Mesendoderm (in vitro differentiated cells): Measurements from ENCODE around the gene DNAJC27.

Experiments
- DNase-seq: peaks from one replicate; pipeline ENCODE4 v3.0.0; 2013
- H2AK5ac ChIP-seq: 2 replicates; pipeline ENCODE4 v1.6.1; 2013; ENCODE audit warnings: low read length, inconsistent platforms
- H2BK120ac ChIP-seq: 2 replicates; pipeline ENCODE4 v1.6.1; 2013; ENCODE audit warnings: low read depth, mild to moderate bottlenecking, low read length, moderate library complexity, mixed read lengths
- H2BK15ac ChIP-seq: replicated peaks from 2 replicates; pipeline ENCODE4 v1.6.1; 2013; ENCODE audit warnings: low read depth, mild to moderate bottlenecking, moderate library complexity
- H2BK5ac ChIP-seq: 2 replicates; pipeline ENCODE4 v1.6.1; 2013; ENCODE audit warnings: low read length, inconsistent platforms
- H3K18ac ChIP-seq: 2 replicates; pipeline ENCODE4 v1.6.1; 2013; ENCODE audit warnings: mild to moderate bottlenecking, low read length, mixed read lengths
- H3K23ac ChIP-seq: one replicate; pipeline ENCODE4 v1.6.1; 2013; ENCODE audit warnings: low read length
- H3K27ac ChIP-seq: 2 replicates; pipeline ENCODE4 v1.5.1; 2013; ENCODE audit warnings: low read depth, mild to moderate bottlenecking, inconsistent platforms, low read length, moderate library complexity
- H3K27me3 ChIP-seq: 2 replicates; pipeline ENCODE4 v1.6.1; 2013; ENCODE audit warnings: low read length, control low read depth, mild to moderate bottlenecking, inconsistent platforms; ENCODE audit not compliant: insufficient read depth, poor library complexity
- H3K36me3 ChIP-seq: 2 replicates; pipeline ENCODE4 v1.6.1; 2013; ENCODE audit warnings: low read length, inconsistent platforms; ENCODE audit not compliant: control insufficient read depth, insufficient read depth
- H3K4ac ChIP-seq: one replicate; pipeline ENCODE4 v1.6.1; 2013; ENCODE audit warnings: low read depth, mild to moderate bottlenecking, low read length, moderate library complexity
- H3K4me1 ChIP-seq: 2 replicates; pipeline ENCODE4 v1.6.1; 2013; ENCODE audit warnings: low read depth, low read length, inconsistent platforms; ENCODE audit not compliant: control insufficient read depth
- H3K4me2 ChIP-seq: 2 replicates; pipeline ENCODE4 v1.6.1; 2013; ENCODE audit warnings: low read length
- H3K4me3 ChIP-seq: 2 replicates; pipeline ENCODE4 v1.5.1; 2013; ENCODE audit warnings: mild to moderate bottlenecking, low read length
- H3K56ac ChIP-seq: one replicate; pipeline ENCODE4 v1.6.1; 2013; ENCODE audit warnings: low read length
- H3K79me1 ChIP-seq: 2 replicates; pipeline ENCODE4 v1.6.1; 2013; ENCODE audit warnings: low read length, inconsistent platforms
- H3K79me2 ChIP-seq: 2 replicates; pipeline ENCODE4 v1.6.1; 2013; ENCODE audit warnings: mild to moderate bottlenecking, low read length; ENCODE audit not compliant: control insufficient read depth, insufficient read depth
- H3K9ac ChIP-seq: 2 replicates; pipeline ENCODE4 v1.6.1; 2013; ENCODE audit warnings: low read length, inconsistent platforms
- H4K5ac ChIP-seq: one replicate; pipeline ENCODE4 v1.6.1; 2013; ENCODE audit warnings: low read length
- H4K8ac ChIP-seq: one replicate; pipeline ENCODE4 v1.6.1; 2013; ENCODE audit warnings: low read depth, mild to moderate bottlenecking, control low read depth, low read length, moderate library complexity
- WGBS: extraction: QIAGEN DNeasy Blood & Tissue Kit; methylation state at CpG from one replicate; pipeline ENCODE4 v1.1.7; 2013; ENCODE audit warnings: low lambda C conversion rate, missing lambda C conversion rate; ENCODE audit not compliant: insufficient coverage; ENCODE audit errors: extremely low coverage; 5-methylcytosine and 5-hydroxymethylcytosine counted together

The DNAJC27 gene

DNA sequence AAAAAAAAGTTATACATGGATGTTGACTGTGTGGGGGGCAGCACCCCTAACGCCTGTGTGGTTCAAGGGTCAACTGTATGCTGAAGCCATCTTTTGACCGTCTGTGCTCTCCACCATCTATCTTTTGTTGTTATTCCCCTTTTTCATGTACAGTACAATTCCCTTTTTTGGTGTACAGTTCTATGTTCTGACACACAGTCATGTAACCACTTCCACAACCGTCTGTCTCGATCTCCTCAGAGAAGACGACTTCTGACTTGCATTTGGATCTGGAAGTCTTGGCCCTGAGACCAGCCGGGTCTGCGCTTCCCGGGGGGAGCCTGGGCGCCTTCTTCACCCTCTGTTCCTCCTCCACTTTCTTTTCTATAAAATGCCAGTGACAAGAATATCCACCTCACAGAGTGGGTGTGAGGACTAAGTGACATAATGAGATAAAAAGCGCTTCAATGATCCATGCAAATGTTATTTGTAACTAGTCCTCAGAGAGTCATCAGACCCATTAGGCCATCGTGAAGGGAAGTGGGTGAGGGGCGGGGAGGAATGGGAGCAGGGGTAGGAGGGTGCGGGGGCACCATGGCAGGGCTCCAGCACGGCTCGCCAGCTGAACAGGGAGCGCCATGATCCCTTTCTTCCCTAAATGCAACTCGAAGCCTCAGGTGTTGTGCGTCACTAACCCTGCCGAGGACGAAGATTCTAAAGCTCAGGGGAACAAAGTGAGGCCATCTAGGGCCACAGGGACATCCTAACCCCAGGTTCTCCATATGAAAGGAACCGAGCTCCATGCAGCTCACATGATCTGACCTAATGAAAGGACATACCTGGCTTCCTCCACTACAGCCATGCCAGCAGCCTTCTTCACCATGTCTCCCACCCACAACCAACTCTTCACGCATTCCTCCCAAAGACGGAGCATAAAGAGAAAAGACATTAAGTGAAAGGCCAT, 68.3 kb downstream of the DNAJC27 start:
- no CpG with 5 or more reads among the region's 23 CpGs for WGBS
- Histone ChIP-seq H3K4me1 (no peaks in the 10 kb centered on the region), H3K23ac (no peak overlapping the region), H3K36me3 (peaks cover 1% of the 10 kb centered on the region), H3K4me3 (no peak overlapping the region), H3K27me3 (no peaks in the 10 kb centered on the region), H3K79me1 (peaks cover 1% of the 10 kb centered on the region), H3K18ac (no peak overlapping the region), H2AK5ac (no peak overlapping the region), H3K79me2 (no peaks in the 10 kb centered on the region), H3K4ac (no peak overlapping the region), H3K27ac (no peak overlapping the region), H4K8ac (no peak overlapping the region), H2BK120ac (no peak overlapping the region), H4K5ac (no peak overlapping the region), H2BK15ac (no peak overlapping the region), H3K4me2 (no peak overlapping the region), H3K56ac (no peak overlapping the region), H3K9ac (no peak overlapping the region), H2BK5ac (no peak overlapping the region)
- DNase-seq = no peak

GRCh38 chr2:24899361-24899910, 72.3 kb downstream of the DNAJC27 start:
- H3K56ac ChIP-seq = no peak overlapping the region
- H3K4me2 ChIP-seq = no peak overlapping the region
- peaks cover 4% of the 10 kb centered on the region for H3K36me3 ChIP-seq
- no peak overlapping the region for H2BK120ac ChIP-seq
- no peak overlapping the region for H2AK5ac ChIP-seq
- no peak overlapping the region for H4K8ac ChIP-seq
- peaks cover 1% of the 10 kb centered on the region for H3K79me1 ChIP-seq
- no peak overlapping the region for H2BK15ac ChIP-seq
- WGBS = no CpG with 5 or more reads among the region's 7 CpGs
- no peak overlapping the region for H3K23ac ChIP-seq
- no peaks in the 10 kb centered on the region for H3K27me3 ChIP-seq
- H3K18ac ChIP-seq = no peak overlapping the region
- no peak overlapping the region for H3K4ac ChIP-seq
- no peak overlapping the region for H4K5ac ChIP-seq
- no peaks in the 10 kb centered on the region for H3K4me1 ChIP-seq
- no peak overlapping the region for H3K9ac ChIP-seq
- H3K79me2 ChIP-seq = no peaks in the 10 kb centered on the region
- H3K27ac ChIP-seq = no peak overlapping the region
- H3K4me3 ChIP-seq = no peak overlapping the region
- no peak for DNase-seq
- H2BK5ac ChIP-seq = no peak overlapping the region

- Histone ChIP-seq H3K23ac (no peak overlapping the region), H3K36me3 (peaks cover 4% of the 10 kb centered on the region), H3K4ac (no peak overlapping the region), H2AK5ac (no peak overlapping the region), H4K8ac (no peak overlapping the region), H3K9ac (no peak overlapping the region), H3K4me3 (no peak overlapping the region), H2BK5ac (no peak overlapping the region), H4K5ac (no peak overlapping the region), H3K79me1 (peaks cover 1% of the 10 kb centered on the region), H3K56ac (no peak overlapping the region), H3K4me2 (no peak overlapping the region), H3K79me2 (no peaks in the 10 kb centered on the region), H3K27ac (no peak overlapping the region), H2BK120ac (no peak overlapping the region), H3K27me3 (no peaks in the 10 kb centered on the region), H3K4me1 (no peaks in the 10 kb centered on the region), H3K18ac (no peak overlapping the region), H2BK15ac (no peak overlapping the region)
- no peak for DNase-seq
- no CpG with 5 or more reads among the region's 30 CpGs for WGBS
Observed at GRCh38 chr2:24898122-24899109, 73.3 kb downstream of the DNAJC27 start.

GRCh38 chr2:24894750-24895149, 77.0 kb downstream of the DNAJC27 start:
- WGBS = no CpG with 5 or more reads among the region's 3 CpGs
- Histone ChIP-seq H3K18ac (no peak overlapping the region), H2BK5ac (no peak overlapping the region), H3K27ac (no peak overlapping the region), H3K27me3 (no peaks in the 10 kb centered on the region), H4K5ac (no peak overlapping the region), H2AK5ac (no peak overlapping the region), H3K79me2 (no peaks in the 10 kb centered on the region), H4K8ac (no peak overlapping the region), H2BK120ac (no peak overlapping the region), H3K36me3 (peaks cover 2% of the 10 kb centered on the region), H3K9ac (no peak overlapping the region), H3K23ac (no peak overlapping the region), H3K4me3 (no peak overlapping the region), H3K79me1 (peaks cover 1% of the 10 kb centered on the region), H3K56ac (no peak overlapping the region), H3K4me1 (no peaks in the 10 kb centered on the region), H3K4me2 (no peak overlapping the region), H2BK15ac (no peak overlapping the region), H3K4ac (no peak overlapping the region)
- DNase-seq = no peak

- no peaks in the 10 kb centered on the region for H3K27me3 ChIP-seq
- no peak overlapping the region for H3K4me2 ChIP-seq
- no peak overlapping the region for H2BK120ac ChIP-seq
- WGBS = no CpG with 5 or more reads among the region's 3 CpGs
- no peak overlapping the region for H2BK15ac ChIP-seq
- no peaks in the 10 kb centered on the region for H3K79me2 ChIP-seq
- no peak for DNase-seq
- H3K27ac ChIP-seq = no peak overlapping the region
- no peak overlapping the region for H3K4me3 ChIP-seq
- no peak overlapping the region for H4K8ac ChIP-seq
- H3K9ac ChIP-seq = no peak overlapping the region
- H3K79me1 ChIP-seq = peaks cover 1% of the 10 kb centered on the region
- no peak overlapping the region for H3K4ac ChIP-seq
- H3K23ac ChIP-seq = no peak overlapping the region
- no peak overlapping the region for H3K18ac ChIP-seq
- H2BK5ac ChIP-seq = no peak overlapping the region
- H3K4me1 ChIP-seq = no peaks in the 10 kb centered on the region
- H4K5ac ChIP-seq = no peak overlapping the region
- H3K56ac ChIP-seq = no peak overlapping the region
- no peak overlapping the region for H2AK5ac ChIP-seq
- peaks cover 2% of the 10 kb centered on the region for H3K36me3 ChIP-seq
Observed at GRCh38 chr2:24893934-24894333, 77.8 kb downstream of the DNAJC27 start.
